HG03108 (cell line): ENCODE measurements around the gene SMARCA4.

Experiments
- ATAC-seq: cut with Tn5 transposase; IDR thresholded peaks from one replicate; pipeline ENCODE4 v1.9.1; 2021; ENCODE audit warnings: moderate library complexity; ENCODE audit not compliant: unreplicated experiment

Gene SMARCA4

GRCh38 chr19:11031421-11032070 is 70.7 kb downstream of the SMARCA4 start:
- no peak for ATAC-seq

- no peak for ATAC-seq
Observed at GRCh38 chr19:11033251-11033650, 72.4 kb downstream of the SMARCA4 start.

- ATAC-seq = no peak
Observed at GRCh38 chr19:11033763-11034162, 72.9 kb downstream of the SMARCA4 start.

GRCh38 chr19:11034449-11035213 is 73.8 kb downstream of the SMARCA4 start:
- no peak for ATAC-seq

- peak; percentile 68 for ATAC-seq
Observed at GRCh38 chr19:11035441-11036377, 74.9 kb downstream of the SMARCA4 start.

- no peak for ATAC-seq
Observed at GRCh38 chr19:11038511-11038910, 77.7 kb downstream of the SMARCA4 start.

- ATAC-seq = no peak
Observed at GRCh38 chr19:11041194-11041593, 80.4 kb downstream of the SMARCA4 start.

GRCh38 chr19:11041966-11042627 is 81.3 kb downstream of the SMARCA4 start:
- ATAC-seq = no peak

GRCh38 chr19:11044431-11044830 is 83.6 kb downstream of the SMARCA4 start:
- no peak for ATAC-seq

GRCh38 chr19:11045536-11045935 is 84.7 kb downstream of the SMARCA4 start:
- ATAC-seq = no peak

- ATAC-seq = no peak
Observed at GRCh38 chr19:11046605-11047354, 86.0 kb downstream of the SMARCA4 start.

GRCh38 chr19:11047866-11048265 is 87.0 kb downstream of the SMARCA4 start:
- no peak for ATAC-seq

GRCh38 chr19:11050323-11051114 is 89.7 kb downstream of the SMARCA4 start:
- no peak for ATAC-seq

GRCh38 chr19:11053817-11054195 is 93.0 kb downstream of the SMARCA4 start:
- ATAC-seq = no peak

GRCh38 chr19:11054200-11054599 is 93.4 kb downstream of the SMARCA4 start:
- no peak for ATAC-seq

- ATAC-seq = no peak
Observed at GRCh38 chr19:11054628-11055027, 93.8 kb downstream of the SMARCA4 start.

- ATAC-seq = no peak
Observed at GRCh38 chr19:11058246-11059030, 97.6 kb downstream of the SMARCA4 start.

- no peak for ATAC-seq
Observed at GRCh38 chr19:11059511-11060358, 98.9 kb downstream of the SMARCA4 start.
